ENCODE data around the gene SIPA1L2. TPM values are rescaled to one million over a fixed set of nuclear protein-coding genes. Genes with fewer than 3 reads are reported as not detected.

The SIPA1L2 gene
- total and polyA plus RNA-seq, 10 donors, result 1.1 to 67.7 (median 27.7) TPM

DNA sequence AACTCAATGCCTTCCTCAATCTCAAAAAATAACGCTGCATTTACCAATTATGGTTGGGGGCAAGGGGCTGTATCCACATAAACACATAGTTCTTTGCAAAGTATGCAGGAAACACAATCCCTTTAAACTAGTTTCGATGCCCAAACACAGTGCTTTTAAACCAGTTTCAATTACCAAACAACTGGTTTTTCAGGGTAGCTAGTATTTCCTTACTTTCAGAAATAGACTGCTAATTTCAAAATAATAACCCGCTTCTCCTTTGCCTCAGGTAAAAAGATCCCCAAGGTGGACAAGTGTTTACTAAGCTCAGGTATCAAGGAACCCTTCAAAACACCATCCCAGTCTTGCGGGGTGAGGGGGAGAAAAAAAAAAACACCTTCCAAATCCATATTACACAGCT is 2.8 kb downstream of the SIPA1L2 start:
- intact Hi-C loops (cut with DNase I; ENCODE audit: low total_unique reads), result no loop called here
- Histone ChIP-seq H3K4me1 (peaks cover 5 to 89% (median 44%) of the 10 kb centered on the region in 6 donors), H3K27me3 (replicated peaks in 1 of 7) (peaks cover 0 to 55% (median 10%) of the 10 kb centered on the region in 7 donors), H3K36me3 (no peaks in the 10 kb centered on the region), H3K4me3 (peak overlapping the region in 3 of 8 donors; percentile 65 to 90 (median 84)), H3K27ac (peak overlapping the region in 3 of 8 donors; percentile 84 to 87 (median 85)), H3K9me3 (no peaks in the 10 kb centered on the region)
- TF ChIP-seq POLR2A (IDR thresholded peaks at IDR 0.05), result no peak
- no peak for DNase-seq
- 66 to 85% (median 75%) methylated on average over 4 of the region's 4 CpGs for WGBS, 5 donors

DNA sequence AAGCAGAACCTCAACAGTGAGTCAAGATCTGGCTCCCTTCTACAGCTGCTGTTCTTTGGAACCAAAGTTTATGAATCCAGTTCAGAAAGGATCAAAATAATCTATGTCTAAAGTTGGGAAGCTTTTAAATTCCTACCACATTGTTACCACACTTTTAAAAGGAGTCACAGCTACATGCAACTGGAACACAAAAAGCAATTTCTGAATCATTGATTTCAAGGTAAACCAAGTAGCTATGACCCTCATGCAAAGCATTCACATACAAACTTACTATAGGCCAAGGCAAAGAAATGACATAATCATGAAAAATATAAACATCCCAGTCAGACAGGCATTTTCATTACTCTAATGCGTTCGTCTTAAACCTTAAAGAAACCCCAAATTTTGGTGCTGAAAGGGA is 3.5 kb downstream of the SIPA1L2 start:
- 73 to 80% (median 79%) methylated on average over 2 of the region's 2 CpGs for WGBS, 5 donors
- Histone ChIP-seq H3K36me3 (no peaks in the 10 kb centered on the region), H3K4me1 (peaks cover 5 to 96% (median 45%) of the 10 kb centered on the region in 6 donors), H3K4me3 (no peak overlapping the region), H3K27ac (no peak overlapping the region), H3K27me3 (replicated peaks in 1 of 7) (peaks cover 0 to 49% (median 10%) of the 10 kb centered on the region in 7 donors), H3K9me3 (no peaks in the 10 kb centered on the region)
- TF ChIP-seq, protein P1, sequence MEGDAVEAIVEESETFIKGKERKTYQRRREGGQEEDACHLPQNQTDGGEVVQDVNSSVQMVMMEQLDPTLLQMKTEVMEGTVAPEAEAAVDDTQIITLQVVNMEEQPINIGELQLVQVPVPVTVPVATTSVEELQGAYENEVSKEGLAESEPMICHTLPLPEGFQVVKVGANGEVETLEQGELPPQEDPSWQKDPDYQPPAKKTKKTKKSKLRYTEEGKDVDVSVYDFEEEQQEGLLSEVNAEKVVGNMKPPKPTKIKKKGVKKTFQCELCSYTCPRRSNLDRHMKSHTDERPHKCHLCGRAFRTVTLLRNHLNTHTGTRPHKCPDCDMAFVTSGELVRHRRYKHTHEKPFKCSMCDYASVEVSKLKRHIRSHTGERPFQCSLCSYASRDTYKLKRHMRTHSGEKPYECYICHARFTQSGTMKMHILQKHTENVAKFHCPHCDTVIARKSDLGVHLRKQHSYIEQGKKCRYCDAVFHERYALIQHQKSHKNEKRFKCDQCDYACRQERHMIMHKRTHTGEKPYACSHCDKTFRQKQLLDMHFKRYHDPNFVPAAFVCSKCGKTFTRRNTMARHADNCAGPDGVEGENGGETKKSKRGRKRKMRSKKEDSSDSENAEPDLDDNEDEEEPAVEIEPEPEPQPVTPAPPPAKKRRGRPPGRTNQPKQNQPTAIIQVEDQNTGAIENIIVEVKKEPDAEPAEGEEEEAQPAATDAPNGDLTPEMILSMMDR (IDR thresholded peaks at IDR 0.05 in 8 of 11, conservative IDR thresholded peaks at IDR 0.05 in 3 of 11), result no peak
- TF ChIP-seq POLR2A (IDR thresholded peaks at IDR 0.05) (no peak), POLR2AphosphoS5 (IDR thresholded peaks at IDR 0.05) (no peak)
- intact Hi-C loops (cut with DNase I; ENCODE audit: low total_unique reads), result no loop called here
- DNase-seq, result no peak

DNA sequence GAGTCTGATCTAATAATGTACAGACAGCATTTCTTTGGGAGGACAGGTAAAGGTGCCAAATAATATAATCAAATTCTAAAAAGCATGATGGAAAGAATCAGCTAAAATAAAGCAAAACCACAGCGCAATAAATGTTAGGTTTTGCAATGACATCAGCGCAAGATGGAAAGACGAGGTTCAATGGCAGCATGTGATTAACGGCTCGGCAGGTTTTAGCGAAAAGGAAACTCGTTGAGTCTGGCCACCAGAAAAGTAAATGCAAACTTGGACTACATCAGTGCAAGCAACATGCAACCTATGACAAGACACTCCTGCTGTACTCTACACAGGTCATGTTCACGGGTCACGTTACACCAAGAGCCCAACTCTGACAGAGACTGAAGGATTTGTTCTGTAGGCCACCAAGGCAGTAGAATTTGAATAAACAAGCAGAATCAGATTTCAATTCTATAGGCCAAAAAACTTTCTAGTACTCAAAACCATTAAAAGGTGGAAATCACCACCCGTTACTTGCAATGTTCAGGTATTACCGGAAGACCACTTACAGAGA is 4.5 kb downstream of the SIPA1L2 start:
- Histone ChIP-seq H3K36me3 (no peaks in the 10 kb centered on the region), H3K27me3 (replicated peaks in 1 of 7) (peaks cover 0 to 39% (median 10%) of the 10 kb centered on the region in 7 donors), H3K9me3 (no peaks in the 10 kb centered on the region), H3K4me1 (peaks cover 0 to 96% (median 41%) of the 10 kb centered on the region in 6 donors), H3K27ac (peak overlapping the region in 4 of 8 donors; percentile 34 to 85 (median 62)), H3K4me3 (no peak overlapping the region)
- no peak for DNase-seq
- 82 to 92% (median 87%) methylated on average over 11 of the region's 11 CpGs for WGBS, 5 donors
- TF ChIP-seq POLR2A (IDR thresholded peaks at IDR 0.05), result no peak
- TF ChIP-seq, protein P1 (IDR thresholded peaks at IDR 0.05 in 8 of 11, conservative IDR thresholded peaks at IDR 0.05 in 3 of 11), result no peak
- no peak for TF ChIP-seq POLR2AphosphoS5 (IDR thresholded peaks at IDR 0.05)
- intact Hi-C loops (cut with DNase I; ENCODE audit: low total_unique reads), result no loop called here

DNA sequence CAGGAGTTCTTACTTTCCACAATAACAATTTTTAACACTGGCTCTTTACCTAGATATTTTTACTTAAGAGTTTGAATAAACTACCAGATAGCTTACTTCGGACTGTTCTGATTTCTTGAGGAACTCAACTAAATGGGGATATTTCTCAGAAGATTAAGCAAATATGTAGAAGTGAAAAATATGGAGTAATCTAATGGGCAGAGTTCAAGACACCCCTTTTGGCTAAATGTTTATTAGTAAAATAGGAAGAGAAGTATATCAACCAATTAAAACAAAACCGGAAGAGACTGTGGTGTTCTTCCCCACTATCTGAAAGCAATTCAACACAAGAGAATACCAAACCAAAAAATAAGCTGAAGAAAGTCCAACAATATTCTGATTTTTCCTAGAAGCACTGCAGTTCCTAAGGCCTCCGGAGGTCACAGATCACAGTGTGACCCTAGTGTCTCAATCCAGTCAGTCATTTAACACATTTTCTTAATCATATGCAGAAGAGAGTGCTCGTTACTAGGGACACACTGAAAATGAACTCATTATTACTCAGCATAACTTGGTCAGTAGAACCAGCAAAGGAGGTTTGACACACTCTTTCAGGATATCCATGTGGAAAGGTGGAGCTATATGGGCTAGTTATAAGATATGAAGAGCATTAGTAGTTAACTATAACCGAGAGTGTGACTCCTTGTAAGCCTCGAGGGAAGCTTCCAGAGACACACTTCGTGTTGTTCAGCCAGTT is 5.2 kb downstream of the SIPA1L2 start:
- intact Hi-C loops (cut with DNase I; ENCODE audit: low total_unique reads), result no loop called here
- no peak for DNase-seq
- H3K27ac ChIP-seq, result peak overlapping the region in 5 of 8 donors; percentile 18 to 85 (median 50)
- H3K4me1 ChIP-seq, result peaks cover 0 to 100% (median 44%) of the 10 kb centered on the region in 6 donors
- H3K4me3 ChIP-seq, result no peak overlapping the region
- peaks cover 0 to 32% (median 10%) of the 10 kb centered on the region in 7 donors for H3K27me3 ChIP-seq (replicated peaks in 1 of 7)
- TF ChIP-seq POLR2AphosphoS5 (IDR thresholded peaks at IDR 0.05), result no peak
- no peaks in the 10 kb centered on the region for H3K9me3 ChIP-seq
- 62 to 77% (median 67%) methylated on average over 7 of the region's 7 CpGs for WGBS, 5 donors
- no peaks in the 10 kb centered on the region for H3K36me3 ChIP-seq

DNA sequence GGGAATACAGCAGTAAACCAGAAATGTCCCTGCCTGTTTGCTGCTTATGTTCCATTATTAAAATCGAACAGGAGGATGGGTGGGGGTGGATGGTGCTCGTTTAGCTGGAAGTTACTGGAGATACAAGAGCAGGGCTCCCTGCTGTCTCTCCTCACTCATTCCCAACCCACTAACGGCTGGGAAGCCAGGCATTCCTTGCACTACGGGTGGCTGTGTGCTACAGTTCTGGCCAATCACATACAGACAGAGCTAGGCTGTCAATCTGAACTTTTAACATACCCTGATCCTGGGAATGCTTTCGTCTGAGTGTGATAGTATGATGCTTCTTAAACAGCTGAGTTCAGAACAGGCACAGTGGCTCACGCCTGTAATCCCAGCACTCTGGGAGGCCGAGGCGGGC is 7.0 kb downstream of the SIPA1L2 start:
- 73 to 78% (median 76%) methylated on average over 8 of the region's 8 CpGs for WGBS, 5 donors
- no peak for DNase-seq
- H3K4me1 ChIP-seq, result peaks cover 0 to 93% (median 34%) of the 10 kb centered on the region in 6 donors
- peak overlapping the region in 6 of 8 donors; percentile 23 to 85 (median 76) for H3K27ac ChIP-seq
- intact Hi-C loops (cut with DNase I; ENCODE audit: low total_unique reads), result no loop called here
- no peaks in the 10 kb centered on the region for H3K36me3 ChIP-seq
- peaks cover 0 to 15% (median 0%) of the 10 kb centered on the region in 7 donors for H3K27me3 ChIP-seq (replicated peaks in 1 of 7)
- TF ChIP-seq POLR2A (IDR thresholded peaks at IDR 0.05), result no peak
- TF ChIP-seq POLR2AphosphoS5 (IDR thresholded peaks at IDR 0.05), result no peak
- TF ChIP-seq, protein P1 (IDR thresholded peaks at IDR 0.05 in 8 of 11, conservative IDR thresholded peaks at IDR 0.05 in 3 of 11), result no peak
- no peaks in the 10 kb centered on the region for H3K9me3 ChIP-seq
- no peak overlapping the region for H3K4me3 ChIP-seq

All from spleen (tissue), 11 donors.